Astrocyte (in vitro differentiated cells and primary cell): ENCODE results near the gene SH3BGRL2.

Experiments
- EZH2 ChIP-seq: IDR thresholded peaks from 2 replicates; pipeline ENCODE4 v1.6.1; 2012; ENCODE audit warnings: mild to moderate bottlenecking, low read length, inconsistent platforms; ENCODE audit not compliant: insufficient read depth
- TF ChIP-seq, protein P1 (sequence below): IDR thresholded peaks from 2 replicates; pipeline ENCODE4 v1.5.1; 2011; ENCODE audit warnings: low read depth, mild to moderate bottlenecking, inconsistent platforms, low read length, moderate library complexity; ENCODE audit not compliant: insufficient read depth

DNA sequence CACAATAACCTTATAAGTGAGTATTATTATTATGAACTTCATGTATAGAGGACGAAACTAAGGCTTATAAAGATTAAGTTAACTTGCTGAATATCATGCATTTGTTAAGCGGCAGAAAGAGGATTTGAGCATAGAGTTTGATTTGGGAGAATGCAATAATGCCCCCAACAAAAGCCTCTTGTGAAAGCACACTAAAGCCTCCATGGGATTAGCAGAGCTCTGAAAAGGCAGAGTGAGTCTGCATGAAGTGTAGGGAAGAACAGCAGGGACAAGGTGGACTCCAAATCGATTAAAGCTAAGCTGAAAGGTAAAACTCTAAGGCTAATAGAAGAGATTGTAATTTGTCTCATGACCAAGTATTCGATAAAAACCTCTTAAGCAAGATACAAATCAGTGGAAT is 100.3 kb downstream of the SH3BGRL2 start:
- TF ChIP-seq, protein P1, sequence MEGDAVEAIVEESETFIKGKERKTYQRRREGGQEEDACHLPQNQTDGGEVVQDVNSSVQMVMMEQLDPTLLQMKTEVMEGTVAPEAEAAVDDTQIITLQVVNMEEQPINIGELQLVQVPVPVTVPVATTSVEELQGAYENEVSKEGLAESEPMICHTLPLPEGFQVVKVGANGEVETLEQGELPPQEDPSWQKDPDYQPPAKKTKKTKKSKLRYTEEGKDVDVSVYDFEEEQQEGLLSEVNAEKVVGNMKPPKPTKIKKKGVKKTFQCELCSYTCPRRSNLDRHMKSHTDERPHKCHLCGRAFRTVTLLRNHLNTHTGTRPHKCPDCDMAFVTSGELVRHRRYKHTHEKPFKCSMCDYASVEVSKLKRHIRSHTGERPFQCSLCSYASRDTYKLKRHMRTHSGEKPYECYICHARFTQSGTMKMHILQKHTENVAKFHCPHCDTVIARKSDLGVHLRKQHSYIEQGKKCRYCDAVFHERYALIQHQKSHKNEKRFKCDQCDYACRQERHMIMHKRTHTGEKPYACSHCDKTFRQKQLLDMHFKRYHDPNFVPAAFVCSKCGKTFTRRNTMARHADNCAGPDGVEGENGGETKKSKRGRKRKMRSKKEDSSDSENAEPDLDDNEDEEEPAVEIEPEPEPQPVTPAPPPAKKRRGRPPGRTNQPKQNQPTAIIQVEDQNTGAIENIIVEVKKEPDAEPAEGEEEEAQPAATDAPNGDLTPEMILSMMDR = no peak
- TF ChIP-seq EZH2 = no peak
